Trophoblast cell (in vitro differentiated cells and primary cell): ENCODE data around the gene GGTLC1.
"Not testable (repeated sequence)": the region's sequence is repeated elsewhere in the genome, so short reads cannot be mapped to it uniquely, and the experiment has no call there.

Experiments
- DNase-seq, 2 donors: peaks; one replicate each; pipeline ENCODE4 v3.0.0-alpha.2; 2016
- H2AFZ ChIP-seq: 2 replicates; pipeline ENCODE4 v1.6.1; 2013; ENCODE audit warnings: low read length, moderate library complexity, mild to moderate bottlenecking; ENCODE audit not compliant: insufficient read depth, poor library complexity
- H2AK5ac ChIP-seq: 2 replicates; pipeline ENCODE4 v1.6.1; 2013; ENCODE audit warnings: mild to moderate bottlenecking, low read length
- H2BK120ac ChIP-seq: 2 replicates; pipeline ENCODE4 v1.6.1; 2013; ENCODE audit warnings: low read length, mild to moderate bottlenecking, moderate library complexity; ENCODE audit not compliant: insufficient read depth, poor library complexity
- H2BK12ac ChIP-seq: 2 replicates; pipeline ENCODE4 v1.6.1; 2013; ENCODE audit warnings: mild to moderate bottlenecking, low read length, moderate library complexity
- H2BK5ac ChIP-seq: 2 replicates; pipeline ENCODE4 v1.6.1; 2013; ENCODE audit warnings: low read length, low read depth, moderate library complexity, mild to moderate bottlenecking; ENCODE audit not compliant: poor library complexity
- H3K14ac ChIP-seq: 2 replicates; pipeline ENCODE4 v1.6.1; 2013; ENCODE audit warnings: mild to moderate bottlenecking, low read length
- H3K18ac ChIP-seq: 2 replicates; pipeline ENCODE4 v1.6.1; 2013; ENCODE audit warnings: mild to moderate bottlenecking, low read length
- H3K23ac ChIP-seq: 2 replicates; pipeline ENCODE4 v1.6.1; 2013; ENCODE audit warnings: low read length
- H3K27ac ChIP-seq: 2 replicates; pipeline ENCODE4 v1.5.1; 2013; ENCODE audit warnings: low read depth, mild to moderate bottlenecking, inconsistent platforms, low read length, moderate library complexity
- H3K27me3 ChIP-seq: 2 replicates; pipeline ENCODE4 v1.6.1; 2013; ENCODE audit warnings: inconsistent platforms, mild to moderate bottlenecking, low read length, moderate library complexity; ENCODE audit not compliant: insufficient read depth
- H3K36me3 ChIP-seq, 2 experiments: 1 replicate in 1 of 2; 2 replicates in 1 of 2; pipeline ENCODE4 v1.6.1; 2013; ENCODE audit warnings: low read length in 2 of 2, mild to moderate bottlenecking in 2 of 2, moderate library complexity in 1 of 2; ENCODE audit not compliant: insufficient read depth in 2 of 2, control insufficient read depth in 1 of 2
- H3K4ac ChIP-seq: 2 replicates; pipeline ENCODE4 v1.6.1; 2013; ENCODE audit warnings: low read depth, mild to moderate bottlenecking, low read length, moderate library complexity
- H3K4me1 ChIP-seq, 2 experiments: 1 replicate in 1 of 2; 2 replicates in 1 of 2; pipeline ENCODE4 v1.6.1; 2013; ENCODE audit warnings: low read length in 2 of 2, mild to moderate bottlenecking in 2 of 2, moderate library complexity in 1 of 2; ENCODE audit not compliant: insufficient read depth in 2 of 2, control insufficient read depth in 1 of 2
- H3K4me2 ChIP-seq: 2 replicates; pipeline ENCODE4 v1.6.1; 2013; ENCODE audit warnings: inconsistent platforms, mild to moderate bottlenecking, low read length, moderate library complexity
- H3K4me3 ChIP-seq: 2 replicates; pipeline ENCODE4 v1.5.1; 2013; ENCODE audit warnings: mild to moderate bottlenecking, low read depth, low read length, inconsistent platforms
- H3K79me1 ChIP-seq: one replicate; pipeline ENCODE4 v1.6.1; 2013; ENCODE audit warnings: low read length
- H3K79me2 ChIP-seq: 2 replicates; pipeline ENCODE4 v1.6.1; 2013; ENCODE audit warnings: low read length, mild to moderate bottlenecking; ENCODE audit not compliant: control insufficient read depth, insufficient read depth, poor library complexity
- H3K9ac ChIP-seq: 2 replicates; pipeline ENCODE4 v1.6.1; 2013; ENCODE audit warnings: mild to moderate bottlenecking, low read length
- H3K9me3 ChIP-seq: 2 replicates; pipeline ENCODE4 v1.6.1; 2013; ENCODE audit warnings: low read depth, mild to moderate bottlenecking, control low read depth, inconsistent platforms, low read length; ENCODE audit not compliant: insufficient read depth
- H4K12ac ChIP-seq: 2 replicates; pipeline ENCODE4 v1.6.1; 2013; ENCODE audit warnings: low read depth, mild to moderate bottlenecking, low read length, moderate library complexity
- H4K8ac ChIP-seq: 2 replicates; pipeline ENCODE4 v1.6.1; 2013; ENCODE audit warnings: low read depth, mild to moderate bottlenecking, low read length, moderate library complexity
- H4K91ac ChIP-seq: one replicate; pipeline ENCODE4 v1.6.1; 2013; ENCODE audit warnings: low read depth, mild to moderate bottlenecking, low read length, moderate library complexity
- WGBS: extraction: QIAGEN DNeasy Blood & Tissue Kit; methylation state at CpG from one replicate; pipeline ENCODE4 v1.1.7; 2013; ENCODE audit warnings: missing lambda C conversion rate; ENCODE audit not compliant: insufficient read length, insufficient coverage; ENCODE audit errors: extremely low coverage; 5-methylcytosine and 5-hydroxymethylcytosine counted together

The GGTLC1 gene

GRCh38 chr20:23978457-23978856 lies 10.1 kb downstream of the GGTLC1 start:
- H3K14ac ChIP-seq, H3K4me1 ChIP-seq, H3K4me2 ChIP-seq, H3K9me3 ChIP-seq, H3K27me3 ChIP-seq, H3K18ac ChIP-seq, H4K91ac ChIP-seq, H2BK5ac ChIP-seq, H2AK5ac ChIP-seq, H2BK120ac ChIP-seq, H3K23ac ChIP-seq, H4K12ac ChIP-seq, H4K8ac ChIP-seq, H3K4ac ChIP-seq, H2AFZ ChIP-seq, H3K36me3 ChIP-seq, H3K79me1 ChIP-seq, H3K79me2 ChIP-seq, H2BK12ac ChIP-seq, H3K4me3 ChIP-seq, H3K9ac ChIP-seq, H3K27ac ChIP-seq, DNase-seq: not testable (repeated sequence)
- no CpG with 5 or more reads among the region's 6 CpGs for WGBS

- Histone ChIP-seq H3K4me1 (no peaks in the 10 kb centered on the region), H3K27ac (no peak overlapping the region), H3K79me1 (no peaks in the 10 kb centered on the region), H3K4ac (no peak overlapping the region), H3K79me2 (no peaks in the 10 kb centered on the region), H3K4me2 (no peak overlapping the region), H3K9ac (no peak overlapping the region), H2AFZ (no peak overlapping the region), H2BK12ac (no peak overlapping the region), H3K27me3 (no peaks in the 10 kb centered on the region), H3K18ac (no peak overlapping the region), H2AK5ac (no peak overlapping the region), H3K4me3 (no peak overlapping the region), H2BK120ac (no peak overlapping the region), H3K9me3 (no peaks in the 10 kb centered on the region), H3K23ac (no peak overlapping the region), H2BK5ac (no peak overlapping the region), H4K12ac (no peak overlapping the region), H4K8ac (no peak overlapping the region), H3K14ac (no peak overlapping the region), H3K36me3 (no peaks in the 10 kb centered on the region), H4K91ac (no peak overlapping the region)
- no peak for DNase-seq
- WGBS, result no CpG with 5 or more reads among the region's 9 CpGs
Observed at GRCh38 chr20:23974966-23975365, 13.6 kb downstream of the GGTLC1 start.

GRCh38 chr20:23971310-23971709 lies 17.3 kb downstream of the GGTLC1 start:
- Histone ChIP-seq H3K23ac (no peak overlapping the region), H3K4me2 (no peak overlapping the region), H3K79me1 (no peaks in the 10 kb centered on the region), H4K12ac (no peak overlapping the region), H3K27me3 (no peaks in the 10 kb centered on the region), H3K18ac (no peak overlapping the region), H3K4me1 (no peaks in the 10 kb centered on the region), H3K9me3 (peaks cover 1% of the 10 kb centered on the region), H4K91ac (no peak overlapping the region), H3K4me3 (no peak overlapping the region), H2BK120ac (no peak overlapping the region), H2AK5ac (no peak overlapping the region), H3K79me2 (no peaks in the 10 kb centered on the region), H2AFZ (no peak overlapping the region), H4K8ac (no peak overlapping the region), H3K27ac (no peak overlapping the region), H3K4ac (no peak overlapping the region), H3K9ac (no peak overlapping the region), H2BK5ac (no peak overlapping the region), H2BK12ac (no peak overlapping the region), H3K36me3 (no peaks in the 10 kb centered on the region), H3K14ac (no peak overlapping the region)
- no peak for DNase-seq

GRCh38 chr20:23970049-23970448 lies 18.5 kb downstream of the GGTLC1 start:
- H3K79me2 ChIP-seq, result no peaks in the 10 kb centered on the region
- WGBS, result no CpG with 5 or more reads among the region's 1 CpG
- no peak overlapping the region for H3K27ac ChIP-seq
- H3K79me1 ChIP-seq, result no peaks in the 10 kb centered on the region
- no peak overlapping the region for H4K91ac ChIP-seq
- H3K4me3 ChIP-seq, result no peak overlapping the region
- no peak overlapping the region for H3K4me2 ChIP-seq
- no peak overlapping the region for H3K4ac ChIP-seq
- H2BK12ac ChIP-seq, result no peak overlapping the region
- no peak overlapping the region for H2BK5ac ChIP-seq
- H3K36me3 ChIP-seq, result no peaks in the 10 kb centered on the region
- no peak for DNase-seq
- no peak overlapping the region for H2AK5ac ChIP-seq
- no peak overlapping the region for H3K14ac ChIP-seq
- H3K18ac ChIP-seq, result no peak overlapping the region
- H4K12ac ChIP-seq, result no peak overlapping the region
- H3K9ac ChIP-seq, result no peak overlapping the region
- no peak overlapping the region for H2BK120ac ChIP-seq
- H3K9me3 ChIP-seq, result peaks cover 7% of the 10 kb centered on the region
- no peak overlapping the region for H4K8ac ChIP-seq
- no peak overlapping the region for H3K23ac ChIP-seq
- H3K4me1 ChIP-seq, result no peaks in the 10 kb centered on the region
- no peaks in the 10 kb centered on the region for H3K27me3 ChIP-seq
- H2AFZ ChIP-seq, result no peak overlapping the region

GRCh38 chr20:23967616-23967979 lies 21.0 kb downstream of the GGTLC1 start:
- no peaks in the 10 kb centered on the region for H3K79me1 ChIP-seq
- no CpG with 5 or more reads among the region's 7 CpGs for WGBS
- H3K23ac ChIP-seq, result no peak overlapping the region

More at GRCh38 chr20:23967616-23967979, 21.0 kb downstream of the GGTLC1 start:
- Histone ChIP-seq H2BK5ac (no peak overlapping the region), H3K4me2 (no peak overlapping the region), H2AK5ac (no peak overlapping the region), H3K18ac (no peak overlapping the region), H3K4me3 (no peak overlapping the region), H4K8ac (no peak overlapping the region), H2BK120ac (no peak overlapping the region), H3K27me3 (no peaks in the 10 kb centered on the region), H3K14ac (no peak overlapping the region), H3K4me1 (no peaks in the 10 kb centered on the region), H3K27ac (no peak overlapping the region), H3K36me3 (no peaks in the 10 kb centered on the region), H2BK12ac (no peak overlapping the region), H3K79me2 (no peaks in the 10 kb centered on the region), H3K4ac (no peak overlapping the region), H3K9me3 (peaks cover 7% of the 10 kb centered on the region), H4K91ac (no peak overlapping the region), H3K9ac (no peak overlapping the region), H2AFZ (no peak overlapping the region), H4K12ac (no peak overlapping the region)
- DNase-seq, result no peak
